Mesothelial cell of epicardium (in vitro differentiated cells): Measurements from ENCODE around the gene SRP9. TPM values are rescaled to one million over a fixed set of nuclear protein-coding genes. Genes with fewer than 3 reads are reported as not detected.

Experiments
- DNase-seq, 2 experiments: peaks; one replicate each; pipeline ENCODE4 v3.0.0; 2021; ENCODE audit warnings: low spot score in 2 of 2; ENCODE audit not compliant: unreplicated experiment in 2 of 2
- H3K27ac Mint-ChIP-seq: 2 replicates; pipeline ENCODE4 v1.8.0; 2021; ENCODE audit warnings: mixed read lengths
- H3K27me3 Mint-ChIP-seq: 2 replicates; pipeline ENCODE4 v1.8.0; 2021; ENCODE audit warnings: low read depth, mixed read lengths
- H3K36me3 Mint-ChIP-seq: 2 replicates; pipeline ENCODE4 v1.8.0; 2021; ENCODE audit warnings: mixed read lengths
- H3K4me1 Mint-ChIP-seq: 2 replicates; pipeline ENCODE4 v1.8.0; 2021; ENCODE audit warnings: mixed read lengths
- H3K4me3 Mint-ChIP-seq: 2 replicates; pipeline ENCODE4 v1.8.0; 2021; ENCODE audit warnings: mild to moderate bottlenecking, moderate library complexity, mixed read lengths
- H3K9me3 Mint-ChIP-seq: 2 replicates; pipeline ENCODE4 v1.8.0; 2021; ENCODE audit warnings: mixed read lengths
- CTCF ChIP-seq: fragments of 200-600 bp; sonication (generic); IDR thresholded peaks from one replicate; pipeline ENCODE4 v1.5.0; 2021; ENCODE audit warnings: antibody characterized with exemption; ENCODE audit not compliant: unreplicated experiment
- total RNA-seq: library from RNA; stranded (reverse); gene quantifications from 3 replicates; pipeline ENCODE4 v1.2.1, GENCODE V29; 2021

Gene SRP9
- total RNA-seq: 241 to 259 TPM (median 251 TPM) in 3 replicates

GRCh38 chr1:225777583-225778336, at the start of gene SRP9:
SRP9 (plus strand) TSS chr1:225777826; CDS start chr1:225777941, 115 bp downstream.
- no peak within 1 kb of the TSS for H3K27ac Mint-ChIP-seq
- TF ChIP-seq CTCF: peak; percentile 78
- H3K4me3 Mint-ChIP-seq: no peak within 1 kb of the TSS
- H3K9me3 Mint-ChIP-seq: no peaks in the 10 kb centered on the region
- peak; percentile 98 for DNase-seq
- peaks cover 49% of the 10 kb centered on the region for H3K4me1 Mint-ChIP-seq
- H3K27me3 Mint-ChIP-seq: no peaks in the 10 kb centered on the region
- H3K36me3 Mint-ChIP-seq: no peaks in the 10 kb centered on the region

- H3K4me3 Mint-ChIP-seq: no peak overlapping the region
- no peak for DNase-seq
- no peak for TF ChIP-seq CTCF
- peaks cover 18% of the 10 kb centered on the region for H3K4me1 Mint-ChIP-seq
- H3K9me3 Mint-ChIP-seq: no peaks in the 10 kb centered on the region
- H3K36me3 Mint-ChIP-seq: no peaks in the 10 kb centered on the region
- H3K27me3 Mint-ChIP-seq: no peaks in the 10 kb centered on the region
- H3K27ac Mint-ChIP-seq: no peak overlapping the region
These were observed 46.1 kb upstream of the SRP9 start for GRCh38 chr1:225731491-225731890.

GRCh38 chr1:225733254-225733653, 44.4 kb upstream of the SRP9 start:
- H3K9me3 Mint-ChIP-seq: no peaks in the 10 kb centered on the region
- no peaks in the 10 kb centered on the region for H3K27me3 Mint-ChIP-seq
- H3K27ac Mint-ChIP-seq: no peak overlapping the region
- TF ChIP-seq CTCF: no peak
- H3K4me3 Mint-ChIP-seq: no peak overlapping the region
- H3K4me1 Mint-ChIP-seq: peaks cover 33% of the 10 kb centered on the region
- DNase-seq: no peak
- H3K36me3 Mint-ChIP-seq: no peaks in the 10 kb centered on the region

- peaks cover 33% of the 10 kb centered on the region for H3K4me1 Mint-ChIP-seq
- no peak for TF ChIP-seq CTCF
- no peaks in the 10 kb centered on the region for H3K9me3 Mint-ChIP-seq
- H3K27ac Mint-ChIP-seq: peak overlapping the region; percentile 74
- H3K27me3 Mint-ChIP-seq: no peaks in the 10 kb centered on the region
- no peak for DNase-seq
- no peak overlapping the region for H3K4me3 Mint-ChIP-seq
- H3K36me3 Mint-ChIP-seq: no peaks in the 10 kb centered on the region
These were observed 42.1 kb upstream of the SRP9 start for GRCh38 chr1:225735252-225736149.

DNA sequence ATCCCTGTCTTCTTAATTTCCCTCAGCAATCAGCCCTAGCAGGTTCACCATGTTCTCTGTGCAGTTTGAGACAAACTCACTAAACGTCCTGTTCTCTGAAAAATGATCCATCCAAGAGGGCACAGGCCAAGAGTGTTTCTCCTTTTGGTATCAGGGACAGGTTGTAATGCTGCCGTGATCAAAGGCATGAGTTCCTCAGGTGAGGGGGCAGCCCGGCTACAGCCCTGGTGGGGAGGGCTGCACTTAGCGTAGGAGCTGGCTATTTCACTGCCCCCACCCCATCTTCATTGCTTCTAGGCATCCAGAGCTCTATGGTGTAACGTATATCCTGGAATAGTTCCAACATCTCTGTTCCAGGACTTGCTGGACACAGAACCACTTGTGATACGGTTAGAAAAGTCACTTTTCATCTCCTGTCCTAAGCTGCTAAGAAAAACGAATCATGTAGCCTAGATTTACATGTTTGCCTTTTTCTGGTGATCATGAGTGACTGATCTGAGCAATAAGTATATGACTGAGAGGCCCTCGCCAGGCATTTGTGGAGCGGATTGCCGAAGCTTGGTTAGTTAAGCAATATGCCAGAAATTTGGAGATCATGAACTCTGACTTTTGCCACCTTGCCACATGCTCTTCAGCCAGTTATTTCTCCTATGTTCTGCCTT, 41.1 kb upstream of the SRP9 start:
- Mint-ChIP-seq H3K36me3 (no peaks in the 10 kb centered on the region), H3K9me3 (no peaks in the 10 kb centered on the region), H3K27me3 (no peaks in the 10 kb centered on the region), H3K27ac (peak overlapping the region; percentile 74), H3K4me3 (no peak overlapping the region), H3K4me1 (peaks cover 31% of the 10 kb centered on the region)
- no peak for DNase-seq
- TF ChIP-seq CTCF: no peak
